SH-SY5Y (cell line): ENCODE results near the gene SLC7A8.

Source experiments
- GATA2 ChIP-seq: IDR thresholded peaks from 2 replicates; pipeline ENCODE4 v1.6.1; 2011; ENCODE audit warnings: mild to moderate bottlenecking, low read depth, low read length
- GATA3 ChIP-seq: IDR thresholded peaks from 2 replicates; pipeline ENCODE4 v1.6.1; 2011; ENCODE audit warnings: low read depth, mild to moderate bottlenecking, low read length, moderate library complexity

DNA sequence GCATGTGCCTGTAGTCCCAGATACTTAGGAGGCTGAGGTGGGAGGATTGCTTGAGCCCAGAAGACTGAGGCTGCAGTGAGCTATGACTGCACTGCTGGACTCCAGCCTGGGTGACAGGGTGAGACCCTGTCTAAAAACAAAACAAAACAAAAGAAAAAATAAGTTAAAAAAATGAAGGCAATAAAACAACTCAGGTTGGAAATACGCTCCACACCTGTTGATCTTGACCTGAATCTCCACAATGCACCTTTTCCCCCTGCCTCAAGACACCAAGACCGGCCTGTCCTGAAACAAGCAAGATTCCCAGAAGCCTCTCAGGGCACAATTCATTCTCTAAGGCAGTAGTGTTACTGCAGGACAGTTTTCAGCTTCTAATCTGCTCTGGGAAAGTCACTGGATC lies 43.6 kb downstream of the SLC7A8 start:
- TF ChIP-seq GATA3 (no peak), GATA2 (no peak)
